Brain microvascular endothelial cell (primary cell): ENCODE measurements around the gene FAM174C.

Experiments
- DNase-seq: peaks from one replicate; pipeline ENCODE4 v3.0.0-alpha.2; 2020
- H3K27ac ChIP-seq: fragments of 250-450 bp; sonication (Bioruptor Pico); 2 replicates; pipeline ENCODE4 v1.5.1; 2020; ENCODE audit warnings: mild to moderate bottlenecking, moderate library complexity
- H3K27me3 ChIP-seq: fragments of 250-450 bp; sonication (Bioruptor Pico); replicated peaks from 2 replicates; pipeline ENCODE4 v1.5.1; 2020; ENCODE audit warnings: mild to moderate bottlenecking
- H3K36me3 ChIP-seq: fragments of 250-450 bp; sonication (Bioruptor Pico); replicated peaks from 2 replicates; pipeline ENCODE4 v1.5.1; 2020; ENCODE audit warnings: mild to moderate bottlenecking
- H3K4me3 ChIP-seq: 2 replicates; pipeline ENCODE4 v1.5.1; 2011; ENCODE audit warnings: low read depth, mild to moderate bottlenecking, control low read depth, low read length, moderate library complexity
- in situ Hi-C: cut with HindIII; loops from 2 replicates; pipeline ENCODE4 v1.10.0; 2017; ENCODE audit warnings: low sequenced_read_pairs, low pct_ligation_motif_present
- TF ChIP-seq, protein P1 (sequence below): IDR thresholded peaks from 2 replicates; pipeline ENCODE4 v1.5.1; 2011; ENCODE audit warnings: low read depth, mild to moderate bottlenecking, moderate library complexity, low read length, control low read depth, inconsistent platforms; ENCODE audit errors: missing control alignments

Gene FAM174C

DNA sequence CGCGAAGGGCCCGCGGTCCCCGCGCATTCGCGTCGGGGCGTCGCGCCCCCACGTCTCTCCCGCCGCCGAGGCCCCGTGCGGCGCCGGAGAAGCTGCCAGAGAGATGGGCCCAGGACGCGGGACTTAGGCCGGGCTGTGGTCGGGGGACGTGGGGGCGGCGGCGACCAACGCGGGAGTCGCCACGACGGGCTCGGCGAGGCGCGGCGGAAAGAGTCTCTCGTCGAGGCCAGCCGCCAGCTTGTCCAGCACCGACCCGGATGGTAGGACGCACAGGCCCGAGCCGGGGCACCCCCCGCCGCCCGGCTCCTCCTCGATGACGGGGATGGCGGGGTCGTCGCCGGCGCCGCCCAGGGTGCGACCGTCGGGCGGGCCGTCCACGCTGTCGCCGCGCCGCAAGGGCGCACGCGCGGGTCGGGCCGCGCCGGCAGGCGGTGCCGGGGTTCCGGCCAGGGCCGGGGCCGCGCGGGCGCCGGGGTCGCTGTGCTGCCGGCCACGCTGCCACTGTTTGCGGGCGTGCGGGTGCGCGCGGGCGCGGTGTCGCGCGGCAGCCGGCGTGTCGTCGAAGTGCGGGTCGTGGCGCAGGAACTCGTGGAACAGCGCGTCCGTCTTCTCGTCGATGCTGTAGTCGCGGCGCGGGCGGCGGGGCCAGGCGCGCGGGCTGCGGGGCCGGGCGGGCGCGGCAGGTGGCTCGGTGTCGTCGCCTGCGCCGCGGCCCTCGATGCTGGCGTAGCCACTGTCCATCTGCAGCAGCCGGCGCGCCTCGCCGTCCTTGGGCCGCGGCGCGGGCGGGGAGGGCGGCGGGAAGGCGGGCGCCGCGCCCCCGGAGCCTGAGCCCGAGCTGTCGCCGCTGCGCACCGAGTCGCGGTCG lies 46.0 kb upstream of the FAM174C start:
- Histone ChIP-seq H3K36me3 (peaks cover 29% of the 10 kb centered on the region), H3K27me3 (no peaks in the 10 kb centered on the region), H3K4me3 (no peak overlapping the region), H3K27ac (no peak overlapping the region)
- in situ Hi-C loops: loop anchor here (25.0 kb wide), 1 partner anchor 117 kb away; the partner anchor contains the start of gene GPX4
- TF ChIP-seq, protein P1, sequence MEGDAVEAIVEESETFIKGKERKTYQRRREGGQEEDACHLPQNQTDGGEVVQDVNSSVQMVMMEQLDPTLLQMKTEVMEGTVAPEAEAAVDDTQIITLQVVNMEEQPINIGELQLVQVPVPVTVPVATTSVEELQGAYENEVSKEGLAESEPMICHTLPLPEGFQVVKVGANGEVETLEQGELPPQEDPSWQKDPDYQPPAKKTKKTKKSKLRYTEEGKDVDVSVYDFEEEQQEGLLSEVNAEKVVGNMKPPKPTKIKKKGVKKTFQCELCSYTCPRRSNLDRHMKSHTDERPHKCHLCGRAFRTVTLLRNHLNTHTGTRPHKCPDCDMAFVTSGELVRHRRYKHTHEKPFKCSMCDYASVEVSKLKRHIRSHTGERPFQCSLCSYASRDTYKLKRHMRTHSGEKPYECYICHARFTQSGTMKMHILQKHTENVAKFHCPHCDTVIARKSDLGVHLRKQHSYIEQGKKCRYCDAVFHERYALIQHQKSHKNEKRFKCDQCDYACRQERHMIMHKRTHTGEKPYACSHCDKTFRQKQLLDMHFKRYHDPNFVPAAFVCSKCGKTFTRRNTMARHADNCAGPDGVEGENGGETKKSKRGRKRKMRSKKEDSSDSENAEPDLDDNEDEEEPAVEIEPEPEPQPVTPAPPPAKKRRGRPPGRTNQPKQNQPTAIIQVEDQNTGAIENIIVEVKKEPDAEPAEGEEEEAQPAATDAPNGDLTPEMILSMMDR: no peak
- DNase-seq: no peak

DNA sequence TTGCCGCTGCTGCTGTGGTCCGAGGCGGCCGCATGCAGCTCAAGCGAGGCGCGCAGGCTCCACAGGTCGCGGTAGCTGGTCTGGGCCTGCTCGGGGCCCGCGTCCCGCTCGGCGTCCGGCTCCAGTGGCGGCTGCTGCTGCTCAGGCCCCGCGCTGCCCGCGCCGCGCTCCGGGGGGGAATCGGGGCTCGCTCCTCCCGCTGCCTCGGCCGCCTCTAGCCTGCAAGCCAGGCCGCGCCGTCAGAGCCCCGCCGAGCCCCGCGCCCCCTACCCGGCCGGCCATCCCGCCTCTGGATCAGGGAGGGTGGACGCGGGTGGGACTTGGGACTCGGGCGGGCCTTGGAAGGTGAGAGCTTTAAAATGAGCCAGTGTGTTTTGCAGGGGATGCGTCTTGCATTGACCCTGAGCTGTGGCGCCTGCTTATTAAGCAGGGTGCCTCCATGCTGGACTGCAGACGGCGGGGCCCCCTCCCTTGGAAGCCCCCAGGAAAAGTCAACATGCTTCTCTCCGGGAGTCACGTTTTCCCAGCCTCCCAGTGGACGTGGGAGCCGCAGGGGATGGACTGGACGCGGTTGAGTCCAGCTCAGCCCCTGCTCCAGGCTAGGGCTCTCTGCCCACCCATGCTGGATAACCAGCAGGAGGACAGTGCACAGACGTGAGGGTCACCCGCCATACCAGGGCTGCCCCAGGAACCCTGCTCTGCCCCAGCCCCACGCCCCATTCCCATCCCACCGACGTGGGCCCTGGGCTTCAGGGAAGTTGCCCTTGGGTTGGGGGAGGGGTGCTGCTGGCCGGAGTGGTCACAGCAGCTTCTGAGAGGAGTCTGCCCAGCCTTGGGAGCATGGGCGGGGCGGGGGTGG lies 45.2 kb upstream of the FAM174C start:
- TF ChIP-seq, protein P1: no peak
- no peak overlapping the region for H3K27ac ChIP-seq
- H3K4me3 ChIP-seq: no peak overlapping the region
- no peak for DNase-seq
- H3K36me3 ChIP-seq: peaks cover 38% of the 10 kb centered on the region
- no peaks in the 10 kb centered on the region for H3K27me3 ChIP-seq
- in situ Hi-C loops: loop anchor here (25.0 kb wide), 1 partner anchor 118 kb away; the partner anchor contains the start of gene GPX4

DNA sequence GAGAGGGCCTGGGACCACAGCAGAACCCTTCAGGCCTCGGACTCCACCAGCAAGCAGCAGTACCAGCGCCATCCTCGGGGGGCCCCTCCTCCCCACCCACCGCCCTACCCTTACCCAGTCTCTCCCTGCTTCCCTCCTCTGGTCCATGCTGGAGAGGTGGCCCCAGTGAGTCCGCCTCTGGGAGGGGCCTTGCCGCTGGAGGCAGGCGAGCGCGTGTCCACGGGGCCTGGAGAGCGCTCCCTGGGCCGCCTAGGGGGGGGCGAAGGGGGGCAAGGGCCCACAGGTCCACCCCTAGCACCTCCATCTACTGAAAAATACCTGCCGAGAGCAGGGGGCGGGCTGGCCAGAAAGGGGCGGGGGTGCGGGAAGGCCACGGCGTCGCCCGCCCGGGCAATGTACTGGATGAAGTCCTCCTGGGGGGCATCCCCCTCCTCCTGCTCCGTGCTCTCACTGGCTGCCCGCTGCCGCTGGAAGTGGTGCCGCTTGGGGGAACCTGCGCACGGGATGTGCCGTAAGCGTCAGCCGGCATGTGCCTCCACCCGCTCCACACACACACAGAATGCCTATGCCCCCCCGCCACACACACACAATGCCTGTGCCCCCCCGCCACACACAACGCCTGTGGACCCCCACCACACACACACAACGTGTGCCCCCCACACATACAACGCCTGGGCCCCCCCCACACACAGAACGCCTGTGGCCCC lies 44.4 kb upstream of the FAM174C start:
- no peak for DNase-seq
- TF ChIP-seq, protein P1: no peak
- Histone ChIP-seq H3K4me3 (no peak overlapping the region), H3K27me3 (no peaks in the 10 kb centered on the region), H3K36me3 (peaks cover 44% of the 10 kb centered on the region), H3K27ac (no peak overlapping the region)
- in situ Hi-C loops: loop anchor here (25.0 kb wide), 1 partner anchor 119 kb away; the partner anchor contains the start of gene GPX4

DNA sequence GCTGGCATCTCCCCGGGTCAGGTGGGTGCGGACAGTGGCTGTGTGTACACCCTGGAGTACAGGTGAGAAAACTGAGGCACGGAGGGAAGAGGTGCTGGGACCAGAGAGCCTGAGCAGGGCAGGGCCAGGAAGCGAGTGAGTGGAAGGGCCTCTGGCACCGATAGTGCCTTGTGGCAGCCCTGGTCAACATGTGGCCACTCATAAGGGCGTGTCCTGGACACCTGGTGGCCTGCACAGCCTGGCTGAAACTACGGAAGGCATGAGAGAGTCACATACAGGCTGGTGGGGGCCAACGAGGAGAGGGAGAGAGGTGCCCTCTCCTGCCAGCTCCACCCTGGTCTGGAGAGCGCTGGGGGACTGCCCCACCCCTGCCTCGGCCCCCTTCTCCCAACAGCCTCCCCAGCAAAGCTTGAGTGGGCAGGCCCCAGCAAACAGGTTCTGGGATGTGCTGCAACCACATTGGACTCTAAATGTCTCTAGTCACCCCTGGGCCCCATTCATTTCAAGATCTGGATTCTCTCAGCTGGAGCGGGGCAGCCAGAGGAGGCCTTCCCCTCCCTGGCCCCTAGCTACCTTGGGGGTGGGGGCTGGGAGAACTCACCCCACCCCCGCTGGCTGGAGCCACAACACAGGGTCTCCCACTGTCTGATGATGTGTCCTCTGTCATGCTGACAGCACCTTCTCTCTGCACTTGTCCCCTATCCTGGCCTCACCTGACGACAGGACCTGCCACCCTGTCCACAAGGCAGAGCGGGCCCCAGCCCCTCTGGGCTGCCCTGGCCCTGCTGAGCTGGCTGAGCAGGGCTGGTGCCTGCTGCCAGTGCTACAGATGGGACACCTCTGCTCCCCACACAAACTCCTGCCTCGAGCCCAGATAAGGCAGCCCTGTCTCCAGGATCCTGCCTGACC lies 43.3 kb upstream of the FAM174C start:
- Histone ChIP-seq H3K4me3 (no peak overlapping the region), H3K27me3 (no peaks in the 10 kb centered on the region), H3K27ac (no peak overlapping the region), H3K36me3 (peaks cover 40% of the 10 kb centered on the region)
- TF ChIP-seq, protein P1: no peak
- in situ Hi-C loops: loop anchor here (25.0 kb wide), 1 partner anchor 120 kb away; the partner anchor contains the start of gene GPX4
- DNase-seq: no peak
